HL-60 (cell line): Measurements from ENCODE around the gene ETFA.

ENCODE experiments used
- GABPA ChIP-seq: IDR thresholded peaks from 2 replicates; pipeline ENCODE4 v1.6.1; 2012; ENCODE audit warnings: low read depth
- POLR2AphosphoS5 ChIP-seq: IDR thresholded peaks from 2 replicates; pipeline ENCODE4 v1.6.1; 2012; ENCODE audit warnings: low read depth
- TF ChIP-seq, protein P1 (sequence below): IDR thresholded peaks from one replicate; pipeline ENCODE4 v1.5.1; 2011; ENCODE audit warnings: low read length, control low read depth, inconsistent platforms; ENCODE audit not compliant: insufficient read depth
- TF ChIP-seq, protein P2 (sequence below): IDR thresholded peaks from 2 replicates; pipeline ENCODE4 v1.6.1; 2012; ENCODE audit warnings: low read depth; ENCODE audit not compliant: insufficient replicate concordance

DNA sequence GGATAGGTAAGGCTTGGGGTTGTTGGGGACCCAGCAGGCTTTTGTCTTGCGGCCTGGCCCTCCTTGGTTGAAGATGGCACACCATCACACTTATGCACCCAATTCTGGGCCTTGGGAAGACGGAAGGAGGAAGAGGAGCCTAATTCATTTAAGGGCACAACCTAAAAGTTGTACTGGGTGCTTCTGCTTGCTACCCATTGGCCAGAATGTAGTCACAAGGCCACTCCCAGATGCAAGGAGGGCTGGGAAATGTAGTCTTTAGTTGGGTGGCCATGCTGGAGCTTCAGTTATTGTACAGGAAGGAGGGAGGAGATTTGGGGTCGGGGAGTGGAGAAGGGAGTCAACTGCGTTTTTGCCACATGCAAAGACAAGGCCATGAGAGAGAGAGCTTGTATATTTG is 142.3 kb downstream of the ETFA start:
- TF ChIP-seq, protein P1, sequence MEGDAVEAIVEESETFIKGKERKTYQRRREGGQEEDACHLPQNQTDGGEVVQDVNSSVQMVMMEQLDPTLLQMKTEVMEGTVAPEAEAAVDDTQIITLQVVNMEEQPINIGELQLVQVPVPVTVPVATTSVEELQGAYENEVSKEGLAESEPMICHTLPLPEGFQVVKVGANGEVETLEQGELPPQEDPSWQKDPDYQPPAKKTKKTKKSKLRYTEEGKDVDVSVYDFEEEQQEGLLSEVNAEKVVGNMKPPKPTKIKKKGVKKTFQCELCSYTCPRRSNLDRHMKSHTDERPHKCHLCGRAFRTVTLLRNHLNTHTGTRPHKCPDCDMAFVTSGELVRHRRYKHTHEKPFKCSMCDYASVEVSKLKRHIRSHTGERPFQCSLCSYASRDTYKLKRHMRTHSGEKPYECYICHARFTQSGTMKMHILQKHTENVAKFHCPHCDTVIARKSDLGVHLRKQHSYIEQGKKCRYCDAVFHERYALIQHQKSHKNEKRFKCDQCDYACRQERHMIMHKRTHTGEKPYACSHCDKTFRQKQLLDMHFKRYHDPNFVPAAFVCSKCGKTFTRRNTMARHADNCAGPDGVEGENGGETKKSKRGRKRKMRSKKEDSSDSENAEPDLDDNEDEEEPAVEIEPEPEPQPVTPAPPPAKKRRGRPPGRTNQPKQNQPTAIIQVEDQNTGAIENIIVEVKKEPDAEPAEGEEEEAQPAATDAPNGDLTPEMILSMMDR: no peak
- no peak for TF ChIP-seq GABPA
- TF ChIP-seq, protein P2, sequence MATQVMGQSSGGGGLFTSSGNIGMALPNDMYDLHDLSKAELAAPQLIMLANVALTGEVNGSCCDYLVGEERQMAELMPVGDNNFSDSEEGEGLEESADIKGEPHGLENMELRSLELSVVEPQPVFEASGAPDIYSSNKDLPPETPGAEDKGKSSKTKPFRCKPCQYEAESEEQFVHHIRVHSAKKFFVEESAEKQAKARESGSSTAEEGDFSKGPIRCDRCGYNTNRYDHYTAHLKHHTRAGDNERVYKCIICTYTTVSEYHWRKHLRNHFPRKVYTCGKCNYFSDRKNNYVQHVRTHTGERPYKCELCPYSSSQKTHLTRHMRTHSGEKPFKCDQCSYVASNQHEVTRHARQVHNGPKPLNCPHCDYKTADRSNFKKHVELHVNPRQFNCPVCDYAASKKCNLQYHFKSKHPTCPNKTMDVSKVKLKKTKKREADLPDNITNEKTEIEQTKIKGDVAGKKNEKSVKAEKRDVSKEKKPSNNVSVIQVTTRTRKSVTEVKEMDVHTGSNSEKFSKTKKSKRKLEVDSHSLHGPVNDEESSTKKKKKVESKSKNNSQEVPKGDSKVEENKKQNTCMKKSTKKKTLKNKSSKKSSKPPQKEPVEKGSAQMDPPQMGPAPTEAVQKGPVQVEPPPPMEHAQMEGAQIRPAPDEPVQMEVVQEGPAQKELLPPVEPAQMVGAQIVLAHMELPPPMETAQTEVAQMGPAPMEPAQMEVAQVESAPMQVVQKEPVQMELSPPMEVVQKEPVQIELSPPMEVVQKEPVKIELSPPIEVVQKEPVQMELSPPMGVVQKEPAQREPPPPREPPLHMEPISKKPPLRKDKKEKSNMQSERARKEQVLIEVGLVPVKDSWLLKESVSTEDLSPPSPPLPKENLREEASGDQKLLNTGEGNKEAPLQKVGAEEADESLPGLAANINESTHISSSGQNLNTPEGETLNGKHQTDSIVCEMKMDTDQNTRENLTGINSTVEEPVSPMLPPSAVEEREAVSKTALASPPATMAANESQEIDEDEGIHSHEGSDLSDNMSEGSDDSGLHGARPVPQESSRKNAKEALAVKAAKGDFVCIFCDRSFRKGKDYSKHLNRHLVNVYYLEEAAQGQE: no peak
- no peak for TF ChIP-seq POLR2AphosphoS5
